NCI-H2196 treated with DMSO at 0.1 percent for 48 hours (cell line): ENCODE results near the gene PPME1.

Source experiments
- DNase-seq: peaks from one replicate; lab custom pipeline; 2025; ENCODE audit not compliant: unreplicated experiment; lab: John Stamatoyannopoulos, UW

The PPME1 gene

GRCh38 chr11:74225565-74225964, 54.5 kb downstream of the PPME1 start:
- DNase-seq: no peak

GRCh38 chr11:74226907-74227306, 55.8 kb downstream of the PPME1 start:
- DNase-seq: no peak

GRCh38 chr11:74232311-74232950, 61.3 kb downstream of the PPME1 start:
- no peak for DNase-seq

GRCh38 chr11:74233683-74234082, 62.6 kb downstream of the PPME1 start:
- DNase-seq: no peak

GRCh38 chr11:74235121-74235520, 64.0 kb downstream of the PPME1 start:
- no peak for DNase-seq

- DNase-seq: no peak
Measured at GRCh38 chr11:74237541-74237940, 66.5 kb downstream of the PPME1 start.

- DNase-seq: no peak
Measured at GRCh38 chr11:74238243-74238642, 67.2 kb downstream of the PPME1 start.

- DNase-seq: no peak
Measured at GRCh38 chr11:74248469-74248868, 77.4 kb downstream of the PPME1 start.

GRCh38 chr11:74249496-74249895, 78.4 kb downstream of the PPME1 start:
- no peak for DNase-seq

GRCh38 chr11:74253361-74253760, 82.3 kb downstream of the PPME1 start:
- DNase-seq: no peak

GRCh38 chr11:74255741-74256375, 84.8 kb downstream of the PPME1 start:
- DNase-seq: peak; percentile 60

GRCh38 chr11:74256378-74257133, 85.5 kb downstream of the PPME1 start:
- no peak for DNase-seq

- peak; percentile 18 for DNase-seq
Measured at GRCh38 chr11:74257959-74258553, 87.0 kb downstream of the PPME1 start.

GRCh38 chr11:74262725-74263124, 91.6 kb downstream of the PPME1 start:
- DNase-seq: no peak

GRCh38 chr11:74265256-74265655, 94.2 kb downstream of the PPME1 start:
- DNase-seq: no peak

GRCh38 chr11:74267014-74267413, 95.9 kb downstream of the PPME1 start:
- no peak for DNase-seq

- DNase-seq: no peak
Measured at GRCh38 chr11:74268456-74268855, 97.4 kb downstream of the PPME1 start.

GRCh38 chr11:74269161-74269811, 98.2 kb downstream of the PPME1 start:
- no peak for DNase-seq

GRCh38 chr11:74272276-74272675, 101.2 kb downstream of the PPME1 start:
- no peak for DNase-seq

GRCh38 chr11:74276581-74276980, 105.5 kb downstream of the PPME1 start:
- DNase-seq: no peak

- DNase-seq: no peak
Measured at GRCh38 chr11:74278103-74278502, 107.0 kb downstream of the PPME1 start.
